Measurements from ENCODE around the gene SLC28A1.

SLC28A1 gene

GRCh38 chr15:84944861-84945260, 60.4 kb downstream of the SLC28A1 start:
- no peak for DNase-seq

GRCh38 chr15:84946772-84947489, 62.5 kb downstream of the SLC28A1 start:
- DNase-seq, result no peak

- no peak for DNase-seq
These were observed 63.7 kb downstream of the SLC28A1 start for GRCh38 chr15:84947947-84948830.

GRCh38 chr15:84949043-84949442, 64.6 kb downstream of the SLC28A1 start:
- no peak for DNase-seq

- DNase-seq, result no peak
These were observed 65.5 kb downstream of the SLC28A1 start for GRCh38 chr15:84949845-84950569.

- no peak for DNase-seq
These were observed 66.2 kb downstream of the SLC28A1 start for GRCh38 chr15:84950570-84951111.

GRCh38 chr15:84951736-84952135, 67.3 kb downstream of the SLC28A1 start:
- DNase-seq, result no peak

GRCh38 chr15:84953136-84953535, 68.7 kb downstream of the SLC28A1 start:
- no peak for DNase-seq

GRCh38 chr15:84953726-84954125, 69.3 kb downstream of the SLC28A1 start:
- no peak for DNase-seq

- DNase-seq, result peak; percentile 52
These were observed 70.8 kb downstream of the SLC28A1 start for GRCh38 chr15:84955089-84955848.

- no peak for DNase-seq
These were observed 71.7 kb downstream of the SLC28A1 start for GRCh38 chr15:84956199-84956598.

- DNase-seq, result peak; percentile 36
These were observed 76.1 kb downstream of the SLC28A1 start for GRCh38 chr15:84960391-84961113.

GRCh38 chr15:84961114-84961452, 76.6 kb downstream of the SLC28A1 start:
- DNase-seq, result no peak

- DNase-seq, result no peak
These were observed 77.2 kb downstream of the SLC28A1 start for GRCh38 chr15:84961707-84962106.

- DNase-seq, result no peak
These were observed 78.5 kb downstream of the SLC28A1 start for GRCh38 chr15:84962955-84963354.

GRCh38 chr15:84967380-84967779, 82.9 kb downstream of the SLC28A1 start:
- no peak for DNase-seq

GRCh38 chr15:84968301-84968700, 83.8 kb downstream of the SLC28A1 start:
- DNase-seq, result no peak

- DNase-seq, result no peak
These were observed 84.8 kb downstream of the SLC28A1 start for GRCh38 chr15:84969257-84969656.

GRCh38 chr15:84970843-84971242, 86.4 kb downstream of the SLC28A1 start:
- no peak for DNase-seq

- no peak for DNase-seq
These were observed 89.3 kb downstream of the SLC28A1 start for GRCh38 chr15:84973492-84974460.

All from NCI-H146 (cell line).